ENCODE results near the gene FPR1.

DNA sequence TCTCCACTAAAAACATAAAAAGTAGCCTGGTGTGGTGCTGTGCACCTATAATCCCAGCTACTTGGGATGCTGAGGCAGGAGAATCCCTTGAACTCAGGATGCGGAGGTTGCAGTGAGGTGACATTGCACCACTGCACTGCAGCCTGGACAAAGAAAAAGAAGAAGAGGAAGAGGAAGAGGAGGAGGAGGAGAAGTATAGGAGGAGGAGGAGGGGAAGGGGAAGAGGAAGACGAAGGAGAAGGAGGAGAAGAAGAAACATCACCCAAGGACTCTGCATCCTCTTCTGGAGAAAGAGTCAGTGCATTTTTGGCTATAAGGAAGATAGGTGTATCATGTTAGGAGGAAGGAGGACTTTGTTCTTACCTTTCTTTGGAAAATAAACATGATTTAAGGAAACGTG, 30.3 kb upstream of the FPR1 start:
- TF ChIP-seq CTCF (IDR thresholded peaks at IDR 0.05) = no peak
- TF ChIP-seq POLR2A (IDR thresholded peaks at IDR 0.05) = no peak
- no peak for TF ChIP-seq POLR2AphosphoS5 (IDR thresholded peaks at IDR 0.05; ENCODE audit: insufficient read depth in 1 of 2, low read depth in 1 of 2)

Measured in vagina (tissue), 2 donors.